ENCODE data around the gene REELD1.

Gene REELD1

GRCh38 chr4:146263793-146264192 is 49.5 kb downstream of the REELD1 start:
- Histone ChIP-seq H3F3A (ENCODE audit: control insufficient read depth, insufficient read depth) (no peaks in the 10 kb centered on the region), H3K4me2 (ENCODE audit: low read length) (no peak overlapping the region), H3K79me2 (ENCODE audit: control insufficient read depth, low read length) (no peaks in the 10 kb centered on the region), H3K27me3 (ENCODE audit: control insufficient read depth, low read length) (no peaks in the 10 kb centered on the region), H4K20me1 (ENCODE audit: control insufficient read depth, insufficient read depth, low read depth, low read length) (no peaks in the 10 kb centered on the region), H3K9me2 (replicated peaks; ENCODE audit: control insufficient read depth, low read length) (no peaks in the 10 kb centered on the region), H3K27ac (ENCODE audit: low read depth, low read length) (no peak overlapping the region), H3K4me1 (ENCODE audit: control insufficient read depth, low read length) (no peaks in the 10 kb centered on the region), H3K4me3 (ENCODE audit: low read length) (no peak overlapping the region), H3K9me3 (ENCODE audit: control insufficient read depth, insufficient read depth, low read length) (no peaks in the 10 kb centered on the region), H3K36me3 (ENCODE audit: control insufficient read depth, low read length) (no peaks in the 10 kb centered on the region)
- TF ChIP-seq CTCF (IDR thresholded peaks at IDR 0.05; ENCODE audit: low read depth, low read length, poor library complexity, severe bottlenecking) = no peak
- no peak for TF ChIP-seq EZH2phosphoT487 (IDR thresholded peaks at IDR 0.05; ENCODE audit: borderline replicate concordance, low read length)

- Histone ChIP-seq H3K9me2 (replicated peaks; ENCODE audit: control insufficient read depth, low read length) (no peaks in the 10 kb centered on the region), H3K4me1 (ENCODE audit: control insufficient read depth, low read length) (peaks cover 11% of the 10 kb centered on the region), H3K27me3 (ENCODE audit: control insufficient read depth, low read length) (no peaks in the 10 kb centered on the region), H3K4me2 (ENCODE audit: low read length) (no peak overlapping the region), H3K79me2 (ENCODE audit: control insufficient read depth, low read length) (no peaks in the 10 kb centered on the region), H3K9me3 (ENCODE audit: control insufficient read depth, insufficient read depth, low read length) (no peaks in the 10 kb centered on the region), H3K4me3 (ENCODE audit: low read length) (no peak overlapping the region), H3F3A (ENCODE audit: control insufficient read depth, insufficient read depth) (no peaks in the 10 kb centered on the region), H4K20me1 (ENCODE audit: control insufficient read depth, insufficient read depth, low read depth, low read length) (no peaks in the 10 kb centered on the region), H3K36me3 (ENCODE audit: control insufficient read depth, low read length) (no peaks in the 10 kb centered on the region), H3K27ac (ENCODE audit: low read depth, low read length) (no peak overlapping the region)
- no peak for TF ChIP-seq CTCF (IDR thresholded peaks at IDR 0.05; ENCODE audit: low read depth, low read length, poor library complexity, severe bottlenecking)
- no peak for TF ChIP-seq EZH2phosphoT487 (IDR thresholded peaks at IDR 0.05; ENCODE audit: borderline replicate concordance, low read length)
Observed at GRCh38 chr4:146265950-146266490, 51.7 kb downstream of the REELD1 start.

- Histone ChIP-seq H3K4me2 (ENCODE audit: low read length) (no peak overlapping the region), H3K4me3 (ENCODE audit: low read length) (no peak overlapping the region), H3K4me1 (ENCODE audit: control insufficient read depth, low read length) (peaks cover 11% of the 10 kb centered on the region)
Observed at GRCh38 chr4:146267826-146268225, 53.5 kb downstream of the REELD1 start.

More at GRCh38 chr4:146267826-146268225, 53.5 kb downstream of the REELD1 start:
- H3K36me3 ChIP-seq (ENCODE audit: control insufficient read depth, low read length) = no peaks in the 10 kb centered on the region
- H3F3A ChIP-seq (ENCODE audit: control insufficient read depth, insufficient read depth) = no peaks in the 10 kb centered on the region
- H3K79me2 ChIP-seq (ENCODE audit: control insufficient read depth, low read length) = no peaks in the 10 kb centered on the region
- no peak for TF ChIP-seq CTCF (IDR thresholded peaks at IDR 0.05; ENCODE audit: low read depth, low read length, poor library complexity, severe bottlenecking)
- no peak for TF ChIP-seq EZH2phosphoT487 (IDR thresholded peaks at IDR 0.05; ENCODE audit: borderline replicate concordance, low read length)
- no peaks in the 10 kb centered on the region for H3K9me3 ChIP-seq (ENCODE audit: control insufficient read depth, insufficient read depth, low read length)
- no peak overlapping the region for H3K27ac ChIP-seq (ENCODE audit: low read depth, low read length)
- no peaks in the 10 kb centered on the region for H3K27me3 ChIP-seq (ENCODE audit: control insufficient read depth, low read length)
- H3K9me2 ChIP-seq (replicated peaks; ENCODE audit: control insufficient read depth, low read length) = no peaks in the 10 kb centered on the region
- no peaks in the 10 kb centered on the region for H4K20me1 ChIP-seq (ENCODE audit: control insufficient read depth, insufficient read depth, low read depth, low read length)

All from DOHH2 (cell line).